GM12878 (cell line): Measurements from ENCODE around the gene RETREG1. TPM values are rescaled to one million over a fixed set of nuclear protein-coding genes. Genes with fewer than 3 reads are reported as not detected.

Source experiments
- ATAC-seq: fragments of 200-7000 bp; cut with Tn5 transposase; 3 replicates; pipeline ENCODE4 v1.9.1; 2020; ENCODE audit warnings: mild to moderate bottlenecking, moderate library complexity
- BruUV-seq: library from RNA; stranded (reverse); fragments of 400-500 nt; replicated peaks from 2 replicates; lab custom pipeline; 2021; lab: Mats Ljungman, UMichigan
- CTCF ChIA-PET: fragments of 300-600 bp; sonication (Branson Sonifier 250); formaldehyde crosslinking; extraction: SDS; loops from one replicate; lab custom pipeline; 2021; ENCODE audit warnings: inconsistent platforms; lab: Yijun Ruan, JAX
- POLR2A ChIA-PET: fragments of 350-600 bp; formaldehyde crosslinking; extraction: SDS; loops from one replicate; lab custom pipeline; 2021; ENCODE audit warnings: inconsistent platforms; lab: Charles Lee
- RAD21 ChIA-PET: fragments of 300-600 bp; sonication (Branson Sonifier 250); formaldehyde crosslinking; loops from one replicate; lab custom pipeline; 2023; ENCODE audit warnings: antibody characterized with exemption; ENCODE audit not compliant: unreplicated experiment; lab: Charles Lee
- SMC1A ChIA-PET: fragments of 300-600 bp; sonication (Branson Sonifier 250); formaldehyde crosslinking; loops from one replicate; lab custom pipeline; 2023; ENCODE audit not compliant: unreplicated experiment, uncharacterized antibody; lab: Charles Lee
- DNase-seq: peaks from one replicate; pipeline ENCODE4 v3.0.0-alpha.2; 2011; ENCODE audit warnings: low read depth, low spot score
- FAIRE-seq: peaks from 3 replicates; lab custom pipeline; 2011; peaks lifted over from hg19 to GRCh38; lab: Jason Lieb, UNC
- H2AFZ ChIP-seq: 2 replicates; pipeline ENCODE4 v1.6.0; 2011; ENCODE audit warnings: low read depth, low read length, control low read depth; ENCODE audit not compliant: control insufficient read depth
- H3K27ac ChIP-seq: 2 replicates; pipeline ENCODE4 v1.5.1; 2011; ENCODE audit warnings: control low read depth; ENCODE audit not compliant: control insufficient read depth, insufficient read depth
- H3K27me3 ChIP-seq, 2 experiments: replicated peaks in 1 of 2; 2 replicates each; pipeline versions ENCODE4 v1.6.0 to v1.6.1; 2011; ENCODE audit warnings: low read length in 1 of 2; ENCODE audit not compliant: control insufficient read depth in 2 of 2, insufficient read depth in 2 of 2
- H3K36me3 ChIP-seq, 2 experiments: 2 replicates each; pipeline ENCODE4 v1.5.1; 2011; ENCODE audit warnings: low read length in 1 of 2; ENCODE audit not compliant: control insufficient read depth in 2 of 2, insufficient read depth in 2 of 2
- H3K4me1 ChIP-seq: 2 replicates; pipeline ENCODE4 v1.6.1; 2011; ENCODE audit warnings: mild to moderate bottlenecking, low read length, moderate library complexity, mixed read lengths; ENCODE audit not compliant: control insufficient read depth, insufficient read depth
- H3K4me2 ChIP-seq: 2 replicates; pipeline ENCODE4 v1.6.0; 2011; ENCODE audit warnings: control low read depth; ENCODE audit not compliant: control insufficient read depth, insufficient read depth
- H3K4me3 ChIP-seq: fragments of 200-600 bp; sonication (generic); 2 replicates; pipeline ENCODE4 v1.5.1; 2016
- H3K79me2 ChIP-seq: 2 replicates; pipeline ENCODE4 v1.6.0; 2011; ENCODE audit warnings: low read length; ENCODE audit not compliant: control insufficient read depth, insufficient read depth
- H3K9ac ChIP-seq: 2 replicates; pipeline ENCODE4 v1.8.0; 2011; ENCODE audit warnings: low read length, control low read depth, mixed read lengths; ENCODE audit not compliant: control insufficient read depth, insufficient read depth
- H3K9me3 ChIP-seq: replicated peaks from 3 replicates; pipeline ENCODE4 v1.5.1; 2011; ENCODE audit warnings: mild to moderate bottlenecking, low read length; ENCODE audit not compliant: control insufficient read depth, insufficient read depth
- H4K20me1 ChIP-seq: 2 replicates; pipeline ENCODE4 v1.6.0; 2011; ENCODE audit not compliant: control insufficient read depth, insufficient read depth
- ASH2L ChIP-seq: fragments of 300-600, 200-600 bp; sonication (generic); IDR thresholded peaks from 2 replicates; pipeline ENCODE4 v1.6.1; 2017; ENCODE audit warnings: low read depth, mild to moderate bottlenecking, borderline replicate concordance
- ESRRA ChIP-seq: IDR thresholded peaks from 2 replicates; pipeline ENCODE4 v1.6.1; 2012; ENCODE audit warnings: mild to moderate bottlenecking, low read length, improper control_type of control experiment
- IRF3 ChIP-seq: fragments of 450-650 bp; IDR thresholded peaks from 2 replicates; pipeline ENCODE4 v1.6.1; 2014; ENCODE audit warnings: mild to moderate bottlenecking
- KAT2A ChIP-seq: conservative IDR thresholded peaks from 2 replicates; pipeline ENCODE4 v1.6.1; 2011; ENCODE audit warnings: low read depth, low read length; ENCODE audit not compliant: control insufficient read depth
- MEF2B ChIP-seq: fragments of 450-650 bp; IDR thresholded peaks from 2 replicates; pipeline ENCODE4 v1.6.1; 2018; ENCODE audit warnings: mild to moderate bottlenecking, moderate library complexity; ENCODE audit not compliant: partially characterized antibody, poor library complexity, severe bottlenecking
- NFYA ChIP-seq: IDR thresholded peaks from 2 replicates; pipeline ENCODE4 v1.6.1; 2011; ENCODE audit warnings: low read depth, mild to moderate bottlenecking, low read length, improper control_type of control experiment, borderline replicate concordance
- RUNX3 ChIP-seq: IDR thresholded peaks from 2 replicates; pipeline ENCODE4 v1.6.1; 2012; ENCODE audit warnings: low read length, inconsistent platforms
- SIX5 ChIP-seq: IDR thresholded peaks from 2 replicates; pipeline ENCODE4 v1.6.1; 2011; ENCODE audit warnings: mild to moderate bottlenecking, low read depth, low read length, moderate library complexity; ENCODE audit not compliant: severe bottlenecking
- SMAD1 ChIP-seq: fragments of 450-650 bp; IDR thresholded peaks from 2 replicates; pipeline ENCODE4 v1.6.1; 2018; ENCODE audit warnings: mild to moderate bottlenecking, low read depth; ENCODE audit not compliant: partially characterized antibody
- SREBF1 ChIP-seq: IDR thresholded peaks from 2 replicates; pipeline ENCODE4 v1.6.1; 2012; ENCODE audit warnings: mild to moderate bottlenecking, low read length
- TARDBP ChIP-seq: IDR thresholded peaks from 2 replicates; pipeline ENCODE4 v1.6.1; 2016; ENCODE audit warnings: borderline replicate concordance
- TCF3 ChIP-seq: IDR thresholded peaks from 2 replicates; pipeline ENCODE4 v1.6.1; 2012; ENCODE audit warnings: low read depth, mild to moderate bottlenecking, low read length, borderline replicate concordance; ENCODE audit not compliant: insufficient read depth
- in situ Hi-C: fragments of 300-500 bp; cut with MboI; formaldehyde crosslinking; loops from 9 replicates; pipeline ENCODE4 v1.14.3; 2018; ENCODE audit warnings: mixed read lengths
- intact Hi-C: fragments of 100-400 bp; cut with micrococcal nuclease; formaldehyde crosslinking; loops from one replicate; pipeline ENCODE4 v1.14.2; 2022; ENCODE audit not compliant: unreplicated experiment
- polyA plus RNA-seq, 11 experiments: library from polyadenylated mRNA; depleted of rRNA in 4 of 11; unstranded in 6 of 11; stranded (reverse) in 5 of 11; fragments of >200 nt; fragmentation: Nextera tagmentation in 4 of 11; fragmentation: Illumina TruSeq in 1 of 11; extraction: Ambion mirVana in 4 of 11; extraction: Trizol in 1 of 11; gene quantifications; 1 replicate in 1 of 11; 2 replicates in 10 of 11; pipeline versions ENCODE4 v1.2.1 to v1.2.3, GENCODE V29; 2011 to 2016; ENCODE audit warnings: inconsistent platforms in 2 of 11, missing spikeins in 2 of 11, low read depth in 1 of 11
- total RNA-seq, 4 experiments: library from RNA; depleted of rRNA in 3 of 4; stranded (reverse); fragments of >200 nt in 3 of 4; fragmentation: Illumina TruSeq in 1 of 4; extraction: Trizol in 1 of 4; gene quantifications; 2 replicates each; pipeline versions ENCODE4 v1.2.1 to v1.2.3, GENCODE V29; 2013 to 2021
- TF ChIP-seq, protein P1 (sequence below): fragments of 450-650 bp; IDR thresholded peaks from 2 replicates; pipeline ENCODE4 v1.6.1; 2017; ENCODE audit warnings: mild to moderate bottlenecking, low read depth, inconsistent platforms; ENCODE audit not compliant: poor library complexity, severe bottlenecking

RETREG1 gene
- total and polyA plus RNA-seq, 10 of the 15 experiments (the other 5 are each of a cell fraction or from before 2014, with no cell fraction given): 3.9 to 8.9 (median 6.4) TPM

GRCh38 chr5:16485656-16486055, 131.1 kb downstream of the RETREG1 start:
- H3K79me2 ChIP-seq: no peaks in the 10 kb centered on the region
- DNase-seq: no peak
- BruUV-seq: no TSS peak
- TF ChIP-seq SIX5: no peak
- TF ChIP-seq KAT2A: no peak
- TF ChIP-seq RUNX3: no peak
- no peak for TF ChIP-seq SMAD1
- no peak for TF ChIP-seq ASH2L
- TF ChIP-seq TCF3: no peak
- no peak for TF ChIP-seq TARDBP
- no peak for TF ChIP-seq IRF3
- no peak for TF ChIP-seq MEF2B
- TF ChIP-seq ESRRA: no peak
- no peak for TF ChIP-seq SREBF1
- no peak for TF ChIP-seq NFYA
- TF ChIP-seq, protein P1, sequence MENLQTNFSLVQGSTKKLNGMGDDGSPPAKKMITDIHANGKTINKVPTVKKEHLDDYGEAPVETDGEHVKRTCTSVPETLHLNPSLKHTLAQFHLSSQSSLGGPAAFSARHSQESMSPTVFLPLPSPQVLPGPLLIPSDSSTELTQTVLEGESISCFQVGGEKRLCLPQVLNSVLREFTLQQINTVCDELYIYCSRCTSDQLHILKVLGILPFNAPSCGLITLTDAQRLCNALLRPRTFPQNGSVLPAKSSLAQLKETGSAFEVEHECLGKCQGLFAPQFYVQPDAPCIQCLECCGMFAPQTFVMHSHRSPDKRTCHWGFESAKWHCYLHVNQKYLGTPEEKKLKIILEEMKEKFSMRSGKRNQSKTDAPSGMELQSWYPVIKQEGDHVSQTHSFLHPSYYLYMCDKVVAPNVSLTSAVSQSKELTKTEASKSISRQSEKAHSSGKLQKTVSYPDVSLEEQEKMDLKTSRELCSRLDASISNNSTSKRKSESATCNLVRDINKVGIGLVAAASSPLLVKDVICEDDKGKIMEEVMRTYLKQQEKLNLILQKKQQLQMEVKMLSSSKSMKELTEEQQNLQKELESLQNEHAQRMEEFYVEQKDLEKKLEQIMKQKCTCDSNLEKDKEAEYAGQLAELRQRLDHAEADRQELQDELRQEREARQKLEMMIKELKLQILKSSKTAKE: no peak
- in situ Hi-C loops: no loop called here
- ChIA-PET SMC1A (no interaction called here), POLR2A (no interaction called here), CTCF (no interaction called here), RAD21 (no interaction called here)
- H3K4me2 ChIP-seq: no peak overlapping the region
- no peak overlapping the region for H2AFZ ChIP-seq
- no peak overlapping the region for H3K27ac ChIP-seq
- no peak overlapping the region for H3K4me3 ChIP-seq
- ATAC-seq: no peak
- no peaks in the 10 kb centered on the region for H4K20me1 ChIP-seq
- no peak overlapping the region for H3K9ac ChIP-seq
- H3K27me3 ChIP-seq: no peaks in the 10 kb centered on the region; a peak in 1 of 4 replicates
- no peak for FAIRE-seq
- H3K4me1 ChIP-seq: no peaks in the 10 kb centered on the region
- H3K9me3 ChIP-seq: no peaks in the 10 kb centered on the region
- H3K36me3 ChIP-seq: no peaks in the 10 kb centered on the region
- intact Hi-C loops: loop anchor here (5.0 kb wide), 1 partner anchor 717 kb away; no protein-coding TSS in a partner anchor
